ENCODE measurements around the gene HLA-DPB1.

HLA-DPB1 gene

GRCh38 chr6:33104887-33105286 lies 29.1 kb downstream of the HLA-DPB1 start:
- no peak for DNase-seq

- no peak for DNase-seq
Measured at GRCh38 chr6:33105386-33105785, 29.6 kb downstream of the HLA-DPB1 start.

GRCh38 chr6:33105916-33106871 lies 30.4 kb downstream of the HLA-DPB1 start:
- DNase-seq: no peak

GRCh38 chr6:33107641-33108040 lies 31.9 kb downstream of the HLA-DPB1 start:
- DNase-seq: no peak

- no peak for DNase-seq
Measured at GRCh38 chr6:33108307-33108706, 32.5 kb downstream of the HLA-DPB1 start.

GRCh38 chr6:33112148-33112547 lies 36.4 kb downstream of the HLA-DPB1 start:
- DNase-seq: peak; percentile 25

- DNase-seq: no peak
Measured at GRCh38 chr6:33113755-33114154, 38.0 kb downstream of the HLA-DPB1 start.

- DNase-seq: no peak
Measured at GRCh38 chr6:33114406-33114805, 38.6 kb downstream of the HLA-DPB1 start.

- DNase-seq: no peak
Measured at GRCh38 chr6:33116417-33116816, 40.6 kb downstream of the HLA-DPB1 start.

- DNase-seq: peak; percentile 12
Measured at GRCh38 chr6:33116841-33117711, 41.3 kb downstream of the HLA-DPB1 start.

- no peak for DNase-seq
Measured at GRCh38 chr6:33117811-33118277, 42.1 kb downstream of the HLA-DPB1 start.

GRCh38 chr6:33118525-33119123 lies 42.8 kb downstream of the HLA-DPB1 start:
- DNase-seq: peak; percentile 37

GRCh38 chr6:33120001-33120400 lies 44.2 kb downstream of the HLA-DPB1 start:
- DNase-seq: no peak

- DNase-seq: no peak
Measured at GRCh38 chr6:33123181-33123580, 47.4 kb downstream of the HLA-DPB1 start.

- peak; percentile 10 for DNase-seq
Measured at GRCh38 chr6:33123732-33124524, 48.1 kb downstream of the HLA-DPB1 start.

- DNase-seq: no peak
Measured at GRCh38 chr6:33124525-33124901, 48.7 kb downstream of the HLA-DPB1 start.

GRCh38 chr6:33124947-33125346 lies 49.2 kb downstream of the HLA-DPB1 start:
- DNase-seq: no peak

GRCh38 chr6:33126101-33126714 lies 50.4 kb downstream of the HLA-DPB1 start:
- DNase-seq: peak; percentile 14

- no peak for DNase-seq
Measured at GRCh38 chr6:33128318-33128717, 52.5 kb downstream of the HLA-DPB1 start.

GRCh38 chr6:33132081-33132524 lies 56.3 kb downstream of the HLA-DPB1 start:
- peak; percentile 1 for DNase-seq

- no peak for DNase-seq
Measured at GRCh38 chr6:33136310-33136900, 60.6 kb downstream of the HLA-DPB1 start.
